Uterus (tissue), 2 donors: ENCODE data around the gene ADAMTSL1.

Experiments used
- CTCF ChIP-seq, 4 experiments: fragments of 200-600 bp in 2 of 4; fragments of 450-650 bp in 2 of 4; sonication (generic) in 2 of 4; IDR thresholded peaks; one replicate each; pipeline ENCODE4 v1.5.1; 2016 to 2019; ENCODE audit warnings: antibody characterized with exemption in 4 of 4, mild to moderate bottlenecking in 2 of 4, moderate library complexity in 1 of 4
- POLR2A ChIP-seq, 2 donors: fragments of 450-650 bp; IDR thresholded peaks; one replicate each; pipeline ENCODE4 v1.6.1; 2016; ENCODE audit warnings: antibody characterized with exemption in 2 of 2, mild to moderate bottlenecking in 1 of 2, moderate library complexity in 1 of 2

- TF ChIP-seq CTCF (IDR thresholded peaks at IDR 0.05) (no peak), POLR2A (IDR thresholded peaks at IDR 0.05) (no peak)
Observed at GRCh38 chr9:18504707-18505106, 30.8 kb downstream of the ADAMTSL1 start.
